ENCODE measurements around the gene CYYR1.

DNA sequence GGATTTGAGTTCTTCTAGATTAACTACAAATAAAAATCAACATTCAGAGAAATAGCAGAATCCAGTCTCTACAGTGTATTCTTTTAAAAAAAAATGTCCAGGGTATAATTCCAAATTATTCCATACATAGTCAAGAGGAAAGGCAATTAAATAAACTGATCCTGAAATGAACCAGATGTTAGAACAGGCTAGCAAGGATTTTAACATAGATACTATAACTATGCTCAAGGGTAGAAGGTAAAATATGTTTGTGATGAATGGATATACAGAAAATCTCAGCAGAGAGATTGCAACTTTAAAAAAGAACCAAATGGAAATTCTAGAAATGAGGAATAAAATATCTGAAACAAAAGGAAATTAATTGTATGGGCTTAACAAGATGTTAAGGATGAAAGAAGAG is 32.4 kb downstream of the CYYR1 start:
- TF ChIP-seq POLR2AphosphoS5 (IDR thresholded peaks at IDR 0.05) (no peak), EP300 (IDR thresholded peaks at IDR 0.05) (no peak)
